ENCODE results near the gene SIRT2.

Gene SIRT2

GRCh38 chr19:38837656-38838121 is 61.7 kb downstream of the SIRT2 start:
- H3K27me3 ChIP-seq (ENCODE audit: insufficient read depth, low read length, poor library complexity, severe bottlenecking): no peaks in the 10 kb centered on the region
- H3K79me2 ChIP-seq (ENCODE audit: insufficient read depth, low read length): peaks cover 38% of the 10 kb centered on the region
- H3K4me3 ChIP-seq (ENCODE audit: low read length, poor library complexity, severe bottlenecking): no peak overlapping the region
- TF ChIP-seq EZH2phosphoT487 (IDR thresholded peaks at IDR 0.05; ENCODE audit: borderline replicate concordance) (no peak), CTCF (conservative IDR thresholded peaks at IDR 0.05; ENCODE audit: low read length) (no peak)
- no peak overlapping the region for H3K4me2 ChIP-seq (ENCODE audit: low read depth, low read length, poor library complexity, severe bottlenecking)
- peaks cover 73% of the 10 kb centered on the region for H3K36me3 ChIP-seq (ENCODE audit: insufficient read depth, low read length)
- peaks cover 19% of the 10 kb centered on the region for H3F3A ChIP-seq (ENCODE audit: low read depth)
- no peak overlapping the region for H2AFZ ChIP-seq (ENCODE audit: low read length)
- no peak overlapping the region for H3K9ac ChIP-seq (ENCODE audit: low read depth, low read length, poor library complexity, severe bottlenecking)
- no peaks in the 10 kb centered on the region for H3K9me2 ChIP-seq (replicated peaks; ENCODE audit: low read depth, low read length)
- peaks cover 14% of the 10 kb centered on the region for H3K4me1 ChIP-seq (ENCODE audit: insufficient read depth, low read length, poor library complexity, severe bottlenecking)
- H3K9me3 ChIP-seq (ENCODE audit: insufficient read depth, low read depth, low read length): no peaks in the 10 kb centered on the region
- H4K20me1 ChIP-seq (ENCODE audit: insufficient read depth, low read length, poor library complexity, severe bottlenecking): peaks cover 47% of the 10 kb centered on the region

- Histone ChIP-seq H3K9me3 (ENCODE audit: insufficient read depth, low read depth, low read length) (no peaks in the 10 kb centered on the region), H3K4me1 (ENCODE audit: insufficient read depth, low read length, poor library complexity, severe bottlenecking) (peaks cover 14% of the 10 kb centered on the region), H3K9ac (ENCODE audit: low read depth, low read length, poor library complexity, severe bottlenecking) (no peak overlapping the region), H3K9me2 (replicated peaks; ENCODE audit: low read depth, low read length) (no peaks in the 10 kb centered on the region), H3F3A (ENCODE audit: low read depth) (peaks cover 19% of the 10 kb centered on the region), H3K27me3 (ENCODE audit: insufficient read depth, low read length, poor library complexity, severe bottlenecking) (no peaks in the 10 kb centered on the region), H2AFZ (ENCODE audit: low read length) (no peak overlapping the region), H4K20me1 (ENCODE audit: insufficient read depth, low read length, poor library complexity, severe bottlenecking) (peaks cover 41% of the 10 kb centered on the region), H3K4me2 (ENCODE audit: low read depth, low read length, poor library complexity, severe bottlenecking) (no peak overlapping the region), H3K36me3 (ENCODE audit: insufficient read depth, low read length) (peaks cover 67% of the 10 kb centered on the region), H3K79me2 (ENCODE audit: insufficient read depth, low read length) (peaks cover 32% of the 10 kb centered on the region), H3K4me3 (ENCODE audit: low read length, poor library complexity, severe bottlenecking) (no peak overlapping the region)
- no peak for TF ChIP-seq EZH2phosphoT487 (IDR thresholded peaks at IDR 0.05; ENCODE audit: borderline replicate concordance)
- TF ChIP-seq CTCF (conservative IDR thresholded peaks at IDR 0.05; ENCODE audit: low read length): no peak
These were observed 62.3 kb downstream of the SIRT2 start for GRCh38 chr19:38836983-38837626.

GRCh38 chr19:38836159-38836982 is 63.0 kb downstream of the SIRT2 start:
- H4K20me1 ChIP-seq (ENCODE audit: insufficient read depth, low read length, poor library complexity, severe bottlenecking): peaks cover 34% of the 10 kb centered on the region
- peaks cover 10% of the 10 kb centered on the region for H3K4me1 ChIP-seq (ENCODE audit: insufficient read depth, low read length, poor library complexity, severe bottlenecking)
- TF ChIP-seq EZH2phosphoT487 (IDR thresholded peaks at IDR 0.05; ENCODE audit: borderline replicate concordance) (no peak), CTCF (conservative IDR thresholded peaks at IDR 0.05; ENCODE audit: low read length) (no peak)
- H3K9ac ChIP-seq (ENCODE audit: low read depth, low read length, poor library complexity, severe bottlenecking): no peak overlapping the region
- H3K27me3 ChIP-seq (ENCODE audit: insufficient read depth, low read length, poor library complexity, severe bottlenecking): no peaks in the 10 kb centered on the region
- no peaks in the 10 kb centered on the region for H3K9me2 ChIP-seq (replicated peaks; ENCODE audit: low read depth, low read length)
- H3F3A ChIP-seq (ENCODE audit: low read depth): peaks cover 19% of the 10 kb centered on the region
- no peaks in the 10 kb centered on the region for H3K9me3 ChIP-seq (ENCODE audit: insufficient read depth, low read depth, low read length)
- H3K4me3 ChIP-seq (ENCODE audit: low read length, poor library complexity, severe bottlenecking): no peak overlapping the region
- peaks cover 27% of the 10 kb centered on the region for H3K79me2 ChIP-seq (ENCODE audit: insufficient read depth, low read length)
- no peak overlapping the region for H2AFZ ChIP-seq (ENCODE audit: low read length)
- H3K36me3 ChIP-seq (ENCODE audit: insufficient read depth, low read length): peaks cover 60% of the 10 kb centered on the region
- H3K4me2 ChIP-seq (ENCODE audit: low read depth, low read length, poor library complexity, severe bottlenecking): no peak overlapping the region

Measured in Loucy (cell line).